GM18520 (cell line): ENCODE measurements around the gene CDRT4.

Source experiments
- ATAC-seq: cut with Tn5 transposase; IDR thresholded peaks from one replicate; pipeline ENCODE4 v1.9.1; 2021; ENCODE audit not compliant: unreplicated experiment

Gene CDRT4

GRCh38 chr17:15492791-15493692, 25.6 kb upstream of the CDRT4 start:
- no peak for ATAC-seq

- ATAC-seq = no peak
Observed at GRCh38 chr17:15492186-15492585, 24.8 kb upstream of the CDRT4 start.

GRCh38 chr17:15490634-15491261, 23.3 kb upstream of the CDRT4 start:
- ATAC-seq = no peak

GRCh38 chr17:15488557-15488956, 21.1 kb upstream of the CDRT4 start:
- no peak for ATAC-seq

GRCh38 chr17:15485045-15485444, 17.6 kb upstream of the CDRT4 start:
- ATAC-seq = no peak

- no peak for ATAC-seq
Observed at GRCh38 chr17:15483431-15483830, 16.0 kb upstream of the CDRT4 start.

GRCh38 chr17:15482476-15482875, 15.1 kb upstream of the CDRT4 start:
- no peak for ATAC-seq

GRCh38 chr17:15481481-15481880, 14.1 kb upstream of the CDRT4 start:
- ATAC-seq = no peak

- no peak for ATAC-seq
Observed at GRCh38 chr17:15480204-15480603, 12.8 kb upstream of the CDRT4 start.

- no peak for ATAC-seq
Observed at GRCh38 chr17:15479703-15480102, 12.3 kb upstream of the CDRT4 start.

GRCh38 chr17:15478845-15479244, 11.4 kb upstream of the CDRT4 start:
- ATAC-seq = no peak

GRCh38 chr17:15475631-15476354, 8.4 kb upstream of the CDRT4 start:
- ATAC-seq = no peak

- no peak for ATAC-seq
Observed at GRCh38 chr17:15472891-15473290, 5.5 kb upstream of the CDRT4 start.

GRCh38 chr17:15470536-15470935, 3.1 kb upstream of the CDRT4 start:
- ATAC-seq = no peak

GRCh38 chr17:15469260-15469659, 1.8 kb upstream of the CDRT4 start:
- ATAC-seq = no peak

GRCh38 chr17:15468126-15468525, 705 bp upstream of the CDRT4 start:
- ATAC-seq = no peak

GRCh38 chr17:15466131-15466530, 1.3 kb downstream of the CDRT4 start:
- no peak for ATAC-seq

GRCh38 chr17:15465045-15465701, 2.2 kb downstream of the CDRT4 start:
- ATAC-seq = no peak

GRCh38 chr17:15464231-15464985, 3.0 kb downstream of the CDRT4 start:
- ATAC-seq = no peak

GRCh38 chr17:15462976-15463772, 4.2 kb downstream of the CDRT4 start:
- no peak for ATAC-seq
